ENCODE measurements around the gene CCDC80.
A peak's percentile ranks its signal among the peaks of the same experiment; 100 is the strongest.

Gene CCDC80

DNA sequence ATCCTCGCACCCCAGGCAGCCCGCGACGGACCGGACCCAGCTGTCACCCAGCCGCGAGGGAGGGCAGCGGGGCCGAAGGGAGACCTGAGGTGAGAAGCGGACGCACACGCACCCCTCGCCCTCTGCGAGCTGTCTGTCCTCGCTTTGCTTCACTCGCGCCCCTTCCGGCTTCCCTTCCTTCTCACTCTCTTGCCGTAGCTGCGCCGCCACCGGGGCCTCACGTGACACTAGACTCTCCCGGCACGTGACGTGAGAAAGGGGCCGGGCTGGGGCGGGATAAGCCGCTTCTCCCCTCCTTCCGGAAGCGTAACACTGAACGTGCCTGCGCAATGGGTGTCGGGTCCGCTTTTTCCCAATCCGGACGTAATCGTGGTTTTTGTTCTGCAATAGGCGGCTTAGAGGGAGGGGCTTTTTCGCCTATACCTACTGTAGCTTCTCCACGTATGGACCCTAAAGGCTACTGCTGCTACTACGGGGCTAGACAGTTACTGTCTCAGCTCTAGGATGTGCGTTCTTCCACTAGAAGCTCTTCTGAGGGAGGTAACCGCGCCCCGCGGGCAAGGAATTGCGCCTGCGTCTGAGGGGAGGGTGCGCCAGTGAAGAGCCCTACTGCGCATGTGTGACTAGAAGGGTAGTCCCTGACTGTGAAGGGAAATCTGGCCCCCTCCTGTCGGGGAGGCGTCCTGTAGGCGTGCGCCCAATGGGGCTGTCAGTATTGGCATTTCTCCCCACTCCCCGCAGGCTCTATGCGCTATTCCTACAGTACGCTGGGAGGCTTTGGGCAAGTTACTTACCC is 79.0 kb downstream of the CCDC80 start, which contains the start of the genes ATG3 and SLC35A5:
Gene ATG3 (minus strand): TSS at position 229 of the 796 bp plus-strand sequence. CDS start 434 bp downstream, outside the sequence.
Gene SLC35A5 (plus strand): TSS at position 312 of the 796 bp plus-strand sequence. CDS start 1,359 bp downstream, outside the sequence.
- peak; percentile 99 for DNase-seq (ENCODE audit: low read depth in 2 of 2)
- peak within 1 kb of the TSS; percentile 94 to 99 for H3K4me3 ChIP-seq (replicated peaks in 1 of 2; ENCODE audit: low read depth in 2 of 2, low read length in 2 of 2)
- TF ChIP-seq, protein P1, sequence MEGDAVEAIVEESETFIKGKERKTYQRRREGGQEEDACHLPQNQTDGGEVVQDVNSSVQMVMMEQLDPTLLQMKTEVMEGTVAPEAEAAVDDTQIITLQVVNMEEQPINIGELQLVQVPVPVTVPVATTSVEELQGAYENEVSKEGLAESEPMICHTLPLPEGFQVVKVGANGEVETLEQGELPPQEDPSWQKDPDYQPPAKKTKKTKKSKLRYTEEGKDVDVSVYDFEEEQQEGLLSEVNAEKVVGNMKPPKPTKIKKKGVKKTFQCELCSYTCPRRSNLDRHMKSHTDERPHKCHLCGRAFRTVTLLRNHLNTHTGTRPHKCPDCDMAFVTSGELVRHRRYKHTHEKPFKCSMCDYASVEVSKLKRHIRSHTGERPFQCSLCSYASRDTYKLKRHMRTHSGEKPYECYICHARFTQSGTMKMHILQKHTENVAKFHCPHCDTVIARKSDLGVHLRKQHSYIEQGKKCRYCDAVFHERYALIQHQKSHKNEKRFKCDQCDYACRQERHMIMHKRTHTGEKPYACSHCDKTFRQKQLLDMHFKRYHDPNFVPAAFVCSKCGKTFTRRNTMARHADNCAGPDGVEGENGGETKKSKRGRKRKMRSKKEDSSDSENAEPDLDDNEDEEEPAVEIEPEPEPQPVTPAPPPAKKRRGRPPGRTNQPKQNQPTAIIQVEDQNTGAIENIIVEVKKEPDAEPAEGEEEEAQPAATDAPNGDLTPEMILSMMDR (IDR thresholded peaks at IDR 0.05; ENCODE audit: low read depth, low read length): no peak

DNA sequence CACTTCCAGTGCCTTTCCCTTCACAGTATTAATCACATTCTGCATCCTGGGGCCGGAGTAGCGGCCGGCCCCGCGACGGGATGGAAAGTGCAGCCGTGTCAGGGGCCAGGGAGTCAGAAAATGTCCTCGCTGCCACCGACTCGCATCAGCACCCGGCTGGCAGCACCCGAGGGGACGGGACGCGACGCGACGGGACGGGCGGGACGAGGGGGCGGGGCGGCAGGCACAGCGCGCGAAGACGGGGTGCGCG is 79.5 kb downstream of the CCDC80 start:
- TF ChIP-seq, protein P1 (IDR thresholded peaks at IDR 0.05; ENCODE audit: low read depth, low read length): no peak
- no peak for DNase-seq (ENCODE audit: low read depth in 2 of 2)
- H3K4me3 ChIP-seq (replicated peaks in 1 of 2; ENCODE audit: low read depth in 2 of 2, low read length in 2 of 2): peak overlapping the region; percentile 94 to 99

DNA sequence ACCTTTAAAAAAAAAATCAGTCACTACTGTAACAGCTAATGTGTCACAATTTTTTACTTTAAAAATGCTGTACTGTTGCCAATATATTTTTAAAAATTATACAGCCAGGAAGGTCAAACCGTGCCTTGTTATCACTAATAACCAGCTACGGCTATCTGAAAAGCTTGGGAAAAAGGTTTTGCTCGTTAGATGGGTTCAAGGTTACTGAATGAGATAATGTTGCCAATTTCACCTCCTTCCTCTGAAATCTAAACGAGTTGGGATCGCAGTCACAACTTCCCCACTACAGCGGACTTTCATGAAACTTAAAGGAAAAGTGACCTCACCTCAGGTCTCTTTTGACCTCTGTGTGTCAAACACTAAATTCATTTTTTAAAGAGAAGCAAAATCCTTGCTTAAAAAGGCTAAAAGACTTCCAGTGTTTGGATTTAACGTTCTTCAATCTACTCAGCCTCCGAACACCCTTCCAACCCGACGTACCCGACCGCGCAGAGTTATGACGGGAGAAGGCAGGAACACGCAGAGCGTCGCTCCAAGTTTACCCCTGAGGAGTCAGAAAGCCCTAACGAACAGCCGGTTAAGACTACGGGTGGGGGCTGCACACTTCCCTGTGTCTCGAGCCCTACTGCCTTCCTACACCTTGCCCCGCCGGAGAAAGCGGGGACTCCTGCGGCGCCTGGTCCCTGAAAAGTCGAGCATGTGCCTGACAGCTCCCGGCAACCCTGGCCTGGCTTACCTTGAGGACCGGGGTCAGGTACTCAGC is 80.0 kb downstream of the CCDC80 start:
- H3K4me3 ChIP-seq (replicated peaks in 1 of 2; ENCODE audit: low read depth in 2 of 2, low read length in 2 of 2): peak overlapping the region; percentile 94 to 99
- TF ChIP-seq, protein P1 (IDR thresholded peaks at IDR 0.05; ENCODE audit: low read depth, low read length): no peak
- DNase-seq (ENCODE audit: low read depth in 2 of 2): peak; percentile 85 to 90

DNA sequence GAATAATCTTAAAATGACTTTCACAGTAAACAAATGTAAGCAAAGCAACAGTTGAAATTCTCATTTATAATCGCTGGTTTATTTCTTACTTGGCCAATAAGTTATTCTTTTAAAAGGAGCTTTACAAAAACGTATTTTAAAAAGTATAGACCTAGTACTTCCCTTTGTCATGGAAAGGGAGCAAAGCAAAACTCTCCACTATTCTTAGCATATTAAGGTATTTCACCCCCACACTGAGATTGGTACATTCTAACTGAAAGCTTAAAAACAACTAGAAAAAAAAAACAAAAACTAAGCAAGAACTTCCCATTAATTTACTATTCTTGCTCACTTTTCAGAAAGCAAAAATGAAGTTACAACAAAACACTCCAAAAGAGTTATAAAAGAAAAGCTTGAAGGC is 80.6 kb downstream of the CCDC80 start:
- peak overlapping the region; percentile 94 to 99 for H3K4me3 ChIP-seq (replicated peaks in 1 of 2; ENCODE audit: low read depth in 2 of 2, low read length in 2 of 2)
- peak in 1 of 2 donors; percentile 13 for DNase-seq (ENCODE audit: low read depth in 2 of 2)
- TF ChIP-seq, protein P1 (IDR thresholded peaks at IDR 0.05; ENCODE audit: low read depth, low read length): no peak

DNA sequence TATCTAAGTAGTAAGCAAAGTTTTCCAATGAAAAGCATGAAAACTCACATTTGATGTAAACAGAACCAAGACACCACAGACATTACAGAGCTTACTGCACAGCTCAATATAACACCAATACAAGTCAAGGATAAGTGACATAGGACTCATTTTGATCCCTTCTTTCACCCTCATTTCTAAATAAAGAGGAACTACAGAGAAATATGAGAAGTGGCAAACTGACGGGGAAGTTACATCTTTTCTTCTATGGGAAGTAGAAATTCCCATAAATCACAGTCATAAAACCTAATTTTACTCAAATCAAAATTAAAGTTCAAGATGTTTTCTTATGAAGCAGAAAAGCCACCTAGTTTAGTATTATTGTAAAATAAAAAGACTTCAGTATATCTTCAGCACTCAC is 83.0 kb downstream of the CCDC80 start:
- no peak for DNase-seq (ENCODE audit: low read depth in 2 of 2)
- no peak overlapping the region for H3K4me3 ChIP-seq (replicated peaks in 1 of 2; ENCODE audit: low read depth in 2 of 2, low read length in 2 of 2)
- TF ChIP-seq, protein P1 (IDR thresholded peaks at IDR 0.05; ENCODE audit: low read depth, low read length): no peak

DNA sequence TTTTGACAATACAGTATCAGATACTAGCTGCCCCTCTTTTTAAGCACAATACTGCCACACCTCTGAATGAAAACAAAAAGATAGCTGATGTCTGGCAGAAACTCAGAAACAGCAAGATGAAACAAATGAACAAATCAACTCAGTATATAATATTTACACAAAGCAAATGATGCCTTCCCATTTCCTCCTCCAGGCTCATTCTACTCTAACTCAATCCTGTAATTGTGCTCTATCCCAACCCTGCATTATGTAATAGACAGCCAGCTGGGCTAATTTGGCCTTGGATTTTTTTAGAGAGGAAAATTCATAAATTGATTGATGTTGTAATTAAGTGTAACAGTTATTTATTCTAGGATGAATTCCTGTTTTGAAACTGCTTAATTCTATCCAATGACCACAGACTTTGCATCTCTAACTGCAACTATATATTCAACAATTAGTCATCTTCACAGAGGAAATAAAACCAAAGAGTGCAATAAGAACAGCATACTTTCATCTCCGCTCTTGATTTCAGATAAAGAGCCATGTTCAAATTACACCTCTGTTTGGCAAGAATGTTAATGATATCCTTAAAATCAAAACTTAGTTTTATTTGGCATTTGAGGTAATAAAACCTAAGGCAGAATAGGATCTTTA is 85.3 kb downstream of the CCDC80 start:
- DNase-seq (ENCODE audit: low read depth in 2 of 2): no peak
- H3K4me3 ChIP-seq (replicated peaks in 1 of 2; ENCODE audit: low read depth in 2 of 2, low read length in 2 of 2): no peak overlapping the region
- TF ChIP-seq, protein P1 (IDR thresholded peaks at IDR 0.05; ENCODE audit: low read depth, low read length): no peak

All from cardiac fibroblast (primary cell).